SIG-M5 treated with dmso at 0.1 percent for 504 hours (cell line): ENCODE results near the gene QRICH1.

ENCODE experiments used
- DNase-seq: peaks from one replicate; lab custom pipeline; 2025; ENCODE audit not compliant: unreplicated experiment; lab: John Stamatoyannopoulos, UW

The QRICH1 gene

DNA sequence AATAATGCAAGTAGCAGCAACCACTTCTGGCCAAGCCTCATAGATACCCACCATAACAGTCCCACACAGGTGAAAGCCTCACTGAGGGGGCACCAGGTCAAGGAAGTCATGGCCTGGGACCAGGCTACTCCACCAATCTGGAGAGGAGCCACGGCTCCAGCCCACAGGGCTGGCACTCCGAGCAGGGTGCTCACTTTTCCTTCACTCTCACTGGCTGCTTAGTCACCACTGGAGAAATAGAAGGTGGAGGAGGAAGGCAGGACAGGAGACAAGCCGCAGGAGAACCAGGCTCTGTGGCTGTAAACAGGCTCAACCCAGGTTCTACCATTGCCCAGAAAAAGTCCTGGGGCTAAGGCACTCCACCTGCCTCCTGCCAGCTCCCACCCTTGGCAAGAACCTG, 25.6 kb upstream of the QRICH1 start:
- DNase-seq: no peak

DNA sequence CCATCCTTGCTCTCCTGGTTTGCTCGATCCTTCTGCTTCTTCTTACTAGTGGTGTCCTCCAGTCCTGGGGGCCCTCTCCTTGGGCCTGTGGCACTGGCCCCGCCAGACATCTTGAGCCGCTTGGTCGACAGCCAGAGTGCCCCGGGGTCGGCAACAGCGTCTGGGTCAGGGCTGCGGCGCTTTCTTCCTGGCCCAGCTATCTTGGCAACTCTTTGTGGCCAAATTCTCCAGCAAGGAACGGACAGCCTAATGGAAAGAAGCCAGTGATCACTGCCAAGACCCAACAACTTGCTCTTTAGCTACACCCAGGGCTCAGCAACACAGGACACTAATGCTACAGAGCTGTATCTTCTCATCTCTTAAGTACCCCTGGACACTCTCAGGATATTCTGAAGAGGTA, 25.2 kb upstream of the QRICH1 start:
- DNase-seq: no peak

DNA sequence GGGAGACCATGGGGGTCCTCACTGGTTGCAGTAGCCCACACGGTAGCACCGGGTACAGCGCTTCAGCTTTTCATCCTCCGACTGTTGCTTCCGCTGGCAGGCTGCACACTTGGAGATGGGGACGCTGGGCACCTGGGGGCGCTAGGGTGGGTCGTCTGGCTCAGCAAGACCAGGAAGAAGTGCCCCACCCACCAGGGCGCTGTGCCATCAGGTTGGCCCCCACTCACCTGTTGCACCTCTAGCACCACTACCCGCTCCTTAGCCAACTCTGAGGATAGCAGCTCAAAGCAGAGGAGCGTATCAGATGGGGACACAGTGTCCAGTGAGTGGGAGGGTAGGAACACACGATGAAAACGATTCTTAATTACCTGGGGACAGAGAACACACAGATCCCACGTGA, 18.4 kb upstream of the QRICH1 start:
- DNase-seq: no peak

DNA sequence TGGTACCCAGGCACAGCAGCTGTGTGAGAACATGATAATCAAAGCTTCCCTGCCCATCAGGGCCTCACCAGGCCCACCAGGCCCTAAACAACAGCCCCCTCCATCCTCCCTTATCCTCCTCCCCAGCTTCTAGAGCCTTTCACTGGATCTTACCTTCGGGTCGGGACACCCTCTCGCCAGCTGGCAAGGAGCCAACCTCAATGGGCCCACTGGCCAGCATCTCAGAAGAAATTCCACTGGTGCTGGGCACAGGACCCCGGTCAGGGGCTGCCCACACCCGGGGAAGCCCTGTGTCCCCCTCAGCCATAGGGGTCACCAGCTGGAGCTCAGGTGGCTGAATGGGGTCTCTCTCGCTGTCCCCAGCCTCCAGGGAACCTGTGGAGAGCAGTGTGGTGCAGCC, 17.5 kb upstream of the QRICH1 start:
- DNase-seq: no peak

DNA sequence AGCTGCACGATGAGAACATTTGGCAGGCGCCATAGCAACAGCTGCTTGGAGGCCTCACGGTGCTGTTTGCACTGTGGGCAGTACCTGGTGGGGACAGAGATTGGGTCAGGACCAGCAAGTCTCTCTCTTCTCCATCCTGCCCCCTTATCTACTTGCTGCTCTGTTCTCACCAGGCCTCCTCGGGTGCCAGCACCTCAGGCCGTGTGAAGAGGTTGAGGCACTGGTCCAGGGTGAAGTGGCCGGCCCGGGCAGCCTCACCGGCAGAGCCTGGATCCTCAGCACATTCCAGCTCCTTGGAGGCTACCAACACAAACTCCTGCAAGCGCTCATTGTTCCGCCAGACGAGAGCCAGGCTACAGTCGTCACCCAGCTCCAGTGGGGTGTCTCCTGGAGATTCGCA, 16.9 kb upstream of the QRICH1 start:
- no peak for DNase-seq

DNA sequence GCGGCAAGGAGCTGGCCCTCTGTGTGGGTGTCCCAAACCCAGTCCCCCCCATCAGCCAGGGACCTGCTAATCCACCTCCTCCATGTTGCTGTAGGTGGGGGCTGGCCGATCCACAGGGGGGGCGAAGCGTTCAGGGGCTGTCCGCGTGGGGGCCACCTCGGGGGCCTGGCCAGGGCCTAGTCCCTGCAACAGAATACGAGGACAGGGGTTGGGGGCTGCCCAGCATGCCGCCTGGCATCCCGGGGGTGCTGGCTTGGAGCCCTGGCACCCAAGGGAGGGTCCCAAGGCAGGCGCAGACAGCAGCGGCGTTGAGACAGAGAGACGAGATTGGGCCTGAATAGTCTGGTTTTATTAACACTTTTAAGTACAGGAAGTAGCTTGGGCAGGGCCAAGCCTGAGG, 14.5 kb upstream of the QRICH1 start:
- no peak for DNase-seq

DNA sequence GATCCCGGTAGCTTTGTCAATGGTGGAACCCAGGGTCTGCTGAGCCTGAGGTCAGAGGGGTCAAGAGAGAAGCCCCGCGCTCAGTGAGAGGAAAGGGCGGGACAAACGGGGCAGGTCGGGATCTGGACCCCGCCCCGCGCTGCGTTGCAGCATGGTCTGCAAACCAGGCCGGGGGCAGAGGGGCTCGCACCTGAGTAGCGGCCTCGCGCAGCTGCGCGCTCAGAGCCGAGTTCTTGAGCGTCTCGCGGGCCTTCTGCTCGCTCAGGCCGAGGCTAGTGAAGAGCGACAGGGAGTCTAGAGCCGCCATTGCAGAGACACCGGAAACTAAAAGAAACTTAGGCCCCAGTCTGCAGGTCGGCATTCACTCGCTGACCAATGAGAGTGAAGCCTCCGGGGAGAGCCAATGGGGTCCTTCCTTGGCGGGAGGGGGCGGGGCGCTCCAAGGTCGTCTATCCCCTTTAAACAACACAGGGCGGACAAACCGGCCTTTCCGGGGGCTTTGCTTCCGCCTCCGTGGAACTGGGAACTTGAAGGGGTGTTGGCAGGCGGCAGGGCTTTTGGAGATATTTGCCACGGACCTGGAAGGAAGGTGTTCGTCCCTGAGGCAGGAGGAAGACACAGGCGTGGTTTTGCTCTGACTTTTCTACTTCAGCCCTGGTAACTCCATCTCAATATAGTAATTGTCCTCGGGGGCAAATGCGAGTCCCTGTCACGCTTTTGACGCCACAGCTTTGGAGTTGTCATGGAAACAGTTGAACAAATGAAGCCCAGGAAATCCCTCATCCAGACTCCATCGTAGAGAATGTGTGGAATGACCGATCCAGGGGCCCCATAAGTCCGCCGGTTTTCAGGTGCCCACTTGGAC, 10.8 kb upstream of the QRICH1 start, which contains the start of gene QARS1:
Gene QARS1, minus strand, starts transcription at position 331 of the 865 bp plus-strand sequence. Its CDS starts 24 bp downstream, at position 307.
- peak; percentile 96 for DNase-seq

DNA sequence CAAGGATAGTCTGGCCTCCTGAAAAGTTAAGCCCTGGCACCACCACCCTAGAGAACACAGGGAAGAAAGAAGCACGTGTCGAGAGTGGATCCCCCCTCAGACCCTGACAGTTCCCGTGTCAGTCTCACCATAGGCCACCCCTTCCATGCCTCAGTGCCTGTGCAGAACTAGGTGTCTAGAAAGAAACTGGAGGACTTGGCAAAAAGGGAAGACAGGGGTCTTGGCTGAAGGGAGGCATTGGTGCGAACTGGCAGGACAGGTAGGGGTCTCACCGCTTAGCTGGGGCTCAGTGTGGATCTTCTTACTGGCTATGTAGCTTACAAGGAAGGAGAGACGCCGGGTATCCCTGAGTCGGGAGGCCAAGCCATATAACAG, 10.2 kb upstream of the QRICH1 start:
- no peak for DNase-seq

DNA sequence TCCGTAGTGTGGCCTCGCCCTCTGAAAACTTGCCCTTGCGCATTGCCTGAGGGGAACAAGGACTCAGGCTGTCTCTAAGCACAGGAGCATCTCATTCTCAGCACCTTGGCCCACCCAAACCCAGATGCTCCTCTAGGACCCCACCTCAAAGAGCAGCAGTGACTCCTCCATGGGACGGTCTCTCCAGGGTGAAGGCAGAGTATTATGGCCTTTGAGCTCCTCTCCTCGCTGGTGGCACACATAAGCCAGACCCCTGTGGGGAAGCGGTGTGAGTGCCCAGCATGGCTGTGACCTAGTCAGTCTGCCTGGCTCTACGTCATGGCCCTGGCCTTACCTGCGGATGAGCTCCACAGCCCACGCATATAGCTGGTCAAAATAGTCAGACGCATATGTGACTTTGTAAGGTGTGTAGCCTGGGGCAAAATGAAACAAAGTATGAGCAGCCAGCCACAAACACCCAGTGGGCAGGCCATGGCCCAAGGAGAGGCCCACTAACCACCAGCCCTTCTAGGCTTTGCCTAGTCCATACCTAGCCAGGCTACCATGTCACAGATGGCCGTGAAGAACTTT, 6.3 kb upstream of the QRICH1 start:
- no peak for DNase-seq

DNA sequence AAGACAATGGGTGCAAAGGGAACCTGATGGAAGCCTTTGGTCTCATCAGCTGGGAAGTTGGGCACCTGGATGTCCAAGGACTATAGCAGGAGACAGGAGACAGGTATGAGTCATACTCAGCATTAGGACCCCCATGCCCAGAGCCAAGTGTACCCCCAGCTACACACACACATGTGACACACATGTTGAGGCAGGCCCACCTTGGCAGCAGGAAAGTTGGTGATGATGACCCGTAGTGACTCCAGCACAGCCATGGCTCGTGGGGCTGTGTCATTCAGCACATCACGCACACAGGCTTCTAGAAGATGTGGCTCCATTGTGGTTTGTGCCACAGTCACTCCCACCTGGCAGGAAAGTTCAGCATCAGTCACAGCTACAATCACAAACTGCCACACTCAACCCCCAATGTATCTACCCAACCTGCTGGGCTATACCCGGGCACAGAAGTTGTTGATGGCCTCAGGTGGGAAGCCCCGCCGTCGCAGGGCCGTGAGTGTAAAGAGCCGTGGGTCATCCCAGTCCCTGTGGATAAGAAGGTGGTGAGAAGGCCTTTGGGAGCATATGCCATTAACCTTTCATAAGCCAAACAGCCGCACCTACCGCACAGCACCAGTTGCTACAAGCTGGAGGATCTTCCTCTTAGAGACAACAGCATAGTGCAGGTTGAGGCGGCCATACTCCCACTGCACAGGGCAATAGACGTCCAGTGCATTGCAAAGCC, 5.2 kb upstream of the QRICH1 start:
- DNase-seq: no peak

DNA sequence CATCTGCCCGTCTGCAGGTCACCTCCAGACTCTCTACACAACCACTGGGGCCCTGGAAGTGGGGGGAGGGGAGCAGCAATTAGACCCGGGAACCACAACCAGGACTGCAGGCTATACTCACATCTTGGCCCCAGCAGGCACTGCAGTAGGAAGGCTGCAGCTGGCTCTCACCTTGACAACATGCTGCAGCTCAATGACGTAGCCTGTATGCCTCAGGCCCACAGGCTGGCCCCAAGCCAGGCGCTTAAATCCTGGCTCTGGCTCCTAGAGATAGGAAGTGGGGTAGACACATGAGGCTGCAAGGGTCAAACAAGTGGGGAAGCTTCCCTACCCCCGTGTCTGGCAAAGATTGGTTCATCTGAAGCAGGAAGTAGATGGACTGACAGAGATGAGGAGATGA, 4.6 kb upstream of the QRICH1 start:
- DNase-seq: no peak

DNA sequence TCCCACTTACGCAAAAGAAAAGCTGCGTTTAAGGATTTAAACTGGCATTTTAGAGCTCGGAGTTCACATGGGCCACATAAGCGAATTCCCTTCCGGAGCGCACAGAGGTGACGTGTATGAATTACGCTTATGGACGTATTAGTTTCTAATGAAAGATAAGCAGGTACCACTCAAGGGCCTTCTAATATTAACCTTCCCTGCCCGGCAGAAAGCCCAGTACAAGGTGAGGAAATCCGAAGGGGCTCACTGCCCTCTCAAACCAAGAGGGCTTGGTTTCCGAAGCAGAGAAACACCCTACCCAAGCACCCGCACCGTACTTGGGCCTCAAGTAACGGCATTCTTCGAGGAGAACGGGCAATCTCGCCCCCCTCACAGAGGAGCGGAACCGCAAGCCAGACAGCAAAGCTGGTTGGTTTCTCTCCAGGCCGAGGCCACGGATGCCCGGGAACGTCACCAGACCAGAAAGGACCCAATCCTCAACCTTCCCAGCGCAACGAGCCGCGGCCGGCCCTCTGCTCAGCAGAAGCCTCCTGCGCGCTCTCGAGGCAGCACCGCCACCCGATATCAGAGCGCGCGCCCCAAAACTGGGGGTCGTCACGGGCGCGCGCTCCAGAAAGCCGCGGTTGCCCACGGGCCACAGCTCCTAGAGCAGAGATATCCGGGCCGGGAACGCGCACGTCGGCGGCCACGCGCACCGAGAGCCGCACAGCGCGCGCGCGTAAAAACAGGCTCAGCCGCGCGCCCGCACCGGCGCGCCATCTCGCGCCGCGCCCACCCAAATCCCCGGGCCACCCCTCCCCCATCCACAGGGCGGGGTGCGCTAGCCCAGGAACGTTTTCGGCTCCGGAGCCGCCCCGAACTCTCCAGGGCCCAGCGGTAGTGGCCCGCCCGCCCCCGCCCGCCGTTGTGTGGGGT, 676 bp downstream of the QRICH1 start:
- peak; percentile 59 for DNase-seq

DNA sequence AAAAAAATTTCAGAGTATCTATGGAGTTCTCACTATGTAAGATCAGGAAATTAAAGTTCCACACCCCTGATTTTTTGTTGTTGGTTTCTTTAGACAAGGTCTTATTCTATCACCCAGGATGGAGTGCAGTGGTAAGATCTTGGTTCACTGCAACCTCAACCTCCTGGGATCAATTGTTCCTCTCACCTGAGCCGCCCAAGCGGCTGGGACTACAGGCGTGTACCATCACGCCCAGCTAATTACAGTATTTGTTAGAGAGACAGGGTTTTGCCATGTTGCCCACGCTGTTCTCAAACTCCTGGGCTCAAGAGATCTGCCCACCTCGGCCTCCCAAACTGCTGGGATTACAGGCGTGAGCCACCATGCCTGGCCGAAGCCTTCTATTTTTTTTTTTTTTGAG, 12.4 kb downstream of the QRICH1 start:
- DNase-seq: no peak

DNA sequence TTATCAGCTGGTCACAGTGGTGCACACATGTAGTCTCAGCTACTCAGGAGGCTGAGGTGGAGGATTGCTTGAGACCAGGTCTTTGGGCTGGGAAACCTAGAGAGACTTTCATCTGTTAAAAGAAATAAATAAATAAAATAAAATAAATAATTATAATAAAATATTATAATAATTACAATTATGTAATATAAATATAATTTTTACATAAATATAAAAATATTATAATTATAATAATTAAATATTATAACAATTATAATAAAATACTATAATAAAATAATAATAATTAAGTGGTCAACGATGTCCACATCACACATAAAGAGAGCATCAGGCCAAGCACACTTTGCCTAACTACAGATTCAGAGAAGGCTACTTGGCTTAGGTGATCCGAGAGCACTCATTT, 14.6 kb downstream of the QRICH1 start:
- no peak for DNase-seq

DNA sequence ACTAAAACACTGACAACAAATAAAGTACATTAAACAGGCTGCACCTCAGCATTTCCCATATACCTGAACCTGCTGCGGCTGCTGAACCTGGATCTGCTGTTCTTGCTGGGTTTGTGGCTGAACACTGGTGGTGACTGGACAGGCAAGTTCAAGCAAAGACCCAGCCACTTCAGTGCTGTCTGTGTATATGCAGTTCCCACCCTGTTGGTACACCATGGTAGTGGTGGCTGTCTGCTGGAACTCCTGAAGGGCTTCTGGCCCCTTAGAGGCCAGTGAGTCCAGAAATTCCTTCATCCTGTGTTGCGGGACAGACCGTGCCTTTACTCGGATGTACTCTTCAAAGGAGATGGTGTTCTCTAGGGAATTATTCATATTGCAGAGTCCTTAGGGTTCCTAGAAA, 17.2 kb downstream of the QRICH1 start:
- DNase-seq: no peak

DNA sequence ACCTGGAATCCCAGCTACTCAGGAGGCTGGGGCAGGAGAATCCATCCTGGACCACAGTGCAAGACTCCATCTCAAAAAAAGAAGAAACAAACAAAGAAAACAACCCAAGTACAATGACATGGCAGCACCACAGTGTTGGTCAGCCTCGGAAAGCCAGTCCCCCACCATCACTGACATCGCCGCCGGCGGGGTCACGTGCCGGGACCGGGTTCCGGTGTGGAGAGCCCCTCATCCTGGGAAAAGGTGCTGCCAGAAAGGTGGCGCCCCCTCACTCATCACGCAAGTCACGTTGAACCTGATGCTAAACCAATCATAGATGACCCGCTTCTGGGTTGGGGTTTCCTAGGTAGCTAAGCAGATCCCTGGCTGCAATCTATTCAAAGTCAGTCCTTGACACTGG, 17.8 kb downstream of the QRICH1 start:
- DNase-seq: no peak

DNA sequence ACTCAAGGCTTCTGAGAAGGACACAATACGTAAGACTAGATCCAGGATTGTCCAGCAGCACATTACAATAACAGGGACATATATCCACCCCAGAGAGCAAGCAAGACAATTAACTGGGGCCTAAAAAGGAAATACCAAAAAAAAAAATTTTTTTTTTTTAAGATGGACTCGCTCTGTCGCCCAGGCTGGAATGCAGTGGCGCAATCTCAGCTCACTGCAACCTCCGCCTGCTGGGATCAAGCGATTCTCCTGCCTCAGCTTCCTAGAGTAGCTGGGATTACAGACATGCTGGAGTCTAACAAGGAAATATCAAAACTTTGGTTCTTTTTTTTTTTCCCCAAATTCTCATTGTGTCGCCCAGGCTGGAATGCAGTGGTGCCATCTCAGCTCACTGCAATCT, 35.9 kb downstream of the QRICH1 start:
- DNase-seq: no peak

DNA sequence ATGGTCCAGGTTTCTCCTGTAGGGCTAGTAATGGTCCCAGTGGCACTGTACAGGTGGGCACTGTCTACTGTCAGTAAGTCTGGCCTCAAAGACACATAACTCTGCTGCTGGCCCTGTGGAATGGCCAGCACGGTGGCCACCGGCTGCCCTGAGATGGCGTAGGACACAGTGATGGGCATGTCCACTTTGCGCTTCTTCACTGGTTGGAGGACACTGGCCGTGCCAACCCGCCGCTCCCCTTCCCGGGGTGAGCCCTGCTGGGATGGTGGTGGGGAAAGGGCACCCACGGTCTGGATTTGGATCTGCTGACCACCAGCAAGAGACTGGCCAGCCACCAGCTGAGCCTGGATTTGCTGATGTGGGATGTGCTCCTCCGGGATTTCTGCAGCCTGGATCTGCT, 36.6 kb downstream of the QRICH1 start:
- no peak for DNase-seq

DNA sequence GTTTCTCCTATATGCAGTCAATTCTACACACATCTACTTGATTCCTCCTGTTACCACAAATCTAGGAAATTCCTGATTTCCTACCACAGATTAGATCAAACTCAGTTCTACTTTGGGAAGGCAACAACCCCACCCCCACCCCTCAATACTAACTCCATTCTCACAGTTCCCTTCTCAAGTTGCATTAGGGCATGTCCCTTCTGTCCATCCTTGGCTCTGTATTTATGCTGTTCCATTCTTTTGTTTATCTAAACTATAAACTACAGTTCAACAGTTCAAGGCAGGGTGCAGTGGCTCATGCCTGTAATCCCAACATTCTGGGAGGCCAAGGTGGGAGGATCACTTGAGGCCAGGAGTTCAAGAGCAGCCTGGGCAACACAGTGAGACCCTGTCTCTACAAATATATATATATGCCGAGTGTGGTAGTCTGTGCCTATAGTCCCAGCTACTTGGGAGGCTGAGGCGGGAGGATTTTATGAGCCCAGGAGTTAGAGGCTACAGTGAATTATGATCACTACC, 39.5 kb downstream of the QRICH1 start:
- DNase-seq: no peak

DNA sequence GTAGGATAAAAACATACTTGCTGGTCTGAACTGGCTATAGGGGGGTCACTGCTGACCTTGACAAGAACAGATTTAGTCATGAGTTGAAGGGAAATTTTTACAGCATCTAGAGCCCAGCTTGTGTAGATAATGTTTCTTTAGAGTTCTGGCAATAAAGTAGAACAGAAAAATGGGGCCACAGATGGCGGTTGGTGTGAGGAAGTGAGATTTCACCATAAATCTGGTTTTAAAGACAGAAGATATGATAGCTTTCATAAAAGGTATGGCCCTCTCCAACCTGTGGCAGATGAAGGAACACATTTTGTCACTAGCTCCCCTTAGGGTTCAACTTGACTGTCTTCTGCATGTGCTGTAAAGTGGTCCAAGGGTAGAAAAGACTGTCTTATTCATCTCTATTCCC, 40.3 kb downstream of the QRICH1 start:
- no peak for DNase-seq

DNA sequence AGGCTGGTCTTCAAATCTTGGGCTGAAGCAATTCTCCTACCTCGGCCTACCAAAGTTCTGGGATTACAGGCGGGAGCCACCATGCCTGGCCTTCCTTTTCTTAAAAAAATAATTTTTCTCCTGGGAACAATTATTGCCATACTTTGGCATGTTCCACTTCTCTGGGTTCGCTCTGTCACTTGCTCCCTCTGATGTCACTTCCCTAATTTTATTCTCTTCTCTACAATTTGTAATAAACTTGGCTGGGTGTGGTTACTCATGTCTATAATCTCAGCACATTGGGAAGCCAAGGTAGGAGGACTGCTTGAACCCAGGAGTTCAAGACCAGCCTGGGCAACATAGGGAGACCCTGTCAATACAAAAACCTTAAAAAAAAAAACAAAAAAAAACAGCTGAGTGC, 58.6 kb downstream of the QRICH1 start:
- DNase-seq: no peak
